HG02798 (cell line): ENCODE results near the gene CTNNBL1.

ENCODE experiments used
- ATAC-seq: cut with Tn5 transposase; IDR thresholded peaks from one replicate; pipeline ENCODE4 v1.9.1; 2021; ENCODE audit warnings: mild to moderate bottlenecking; ENCODE audit not compliant: unreplicated experiment, poor library complexity

The CTNNBL1 gene

GRCh38 chr20:37807471-37808232 is 113.8 kb downstream of the CTNNBL1 start:
- ATAC-seq: no peak

GRCh38 chr20:37808233-37809070 is 114.6 kb downstream of the CTNNBL1 start:
- no peak for ATAC-seq

- ATAC-seq: no peak
Observed at GRCh38 chr20:37810027-37810426, 116.2 kb downstream of the CTNNBL1 start.

- no peak for ATAC-seq
Observed at GRCh38 chr20:37816003-37816402, 122.2 kb downstream of the CTNNBL1 start.

- ATAC-seq: no peak
Observed at GRCh38 chr20:37816726-37817125, 122.9 kb downstream of the CTNNBL1 start.

- no peak for ATAC-seq
Observed at GRCh38 chr20:37821696-37822095, 127.9 kb downstream of the CTNNBL1 start.

- ATAC-seq: no peak
Observed at GRCh38 chr20:37822141-37822601, 128.3 kb downstream of the CTNNBL1 start.

GRCh38 chr20:37823296-37823980 is 129.6 kb downstream of the CTNNBL1 start:
- ATAC-seq: no peak

GRCh38 chr20:37827605-37828004 is 133.8 kb downstream of the CTNNBL1 start:
- no peak for ATAC-seq

GRCh38 chr20:37828684-37829083 is 134.9 kb downstream of the CTNNBL1 start:
- ATAC-seq: no peak

- ATAC-seq: no peak
Observed at GRCh38 chr20:37829128-37829527, 135.3 kb downstream of the CTNNBL1 start.

GRCh38 chr20:37833221-37833896 is 139.5 kb downstream of the CTNNBL1 start:
- ATAC-seq: no peak

GRCh38 chr20:37836926-37837325 is 143.1 kb downstream of the CTNNBL1 start:
- ATAC-seq: no peak

GRCh38 chr20:37837924-37838323 is 144.1 kb downstream of the CTNNBL1 start:
- ATAC-seq: no peak

- ATAC-seq: no peak
Observed at GRCh38 chr20:37838769-37839431, 145.1 kb downstream of the CTNNBL1 start.

GRCh38 chr20:37839432-37839827 is 145.6 kb downstream of the CTNNBL1 start:
- no peak for ATAC-seq

GRCh38 chr20:37839955-37840354 is 146.1 kb downstream of the CTNNBL1 start:
- no peak for ATAC-seq

GRCh38 chr20:37841389-37841788 is 147.6 kb downstream of the CTNNBL1 start:
- no peak for ATAC-seq

GRCh38 chr20:37841971-37842370 is 148.1 kb downstream of the CTNNBL1 start:
- no peak for ATAC-seq

- ATAC-seq: no peak
Observed at GRCh38 chr20:37845241-37845681, 151.4 kb downstream of the CTNNBL1 start.
